RWPE2 (cell line): ENCODE measurements around the gene IFITM1.
"Not testable (repeated sequence)": the region's sequence is repeated elsewhere in the genome, so short reads cannot be mapped to it uniquely, and the experiment has no call there.

Experiments used
- ATAC-seq: fragments of 200-7000 bp; cut with Tn5 transposase; 3 replicates; pipeline ENCODE4 v1.9.1; 2021; ENCODE audit warnings: low read depth
- DNase-seq: peaks from one replicate; pipeline ENCODE4 v3.0.0-alpha.2; 2020; ENCODE audit warnings: low spot score
- H3K27ac ChIP-seq: fragments of 450-650 bp; 2 replicates; pipeline ENCODE4 v1.5.1; 2017; ENCODE audit warnings: mild to moderate bottlenecking; ENCODE audit not compliant: poor library complexity, severe bottlenecking
- H3K27me3 ChIP-seq: fragments of 250-450 bp; sonication (Bioruptor Pico); 2 replicates; pipeline ENCODE4 v1.5.1; 2021; ENCODE audit warnings: mild to moderate bottlenecking, moderate library complexity; ENCODE audit not compliant: insufficient read depth, poor library complexity, severe bottlenecking
- H3K36me3 ChIP-seq: fragments of 250-450 bp; sonication (Bioruptor Pico); 2 replicates; pipeline ENCODE4 v1.5.1; 2020; ENCODE audit warnings: low read depth, mild to moderate bottlenecking, moderate library complexity
- H3K4me1 ChIP-seq: fragments of 250-450 bp; sonication (Bioruptor Pico); 2 replicates; pipeline ENCODE4 v1.5.1; 2021; ENCODE audit warnings: mild to moderate bottlenecking, moderate library complexity; ENCODE audit not compliant: insufficient read depth, poor library complexity, severe bottlenecking
- H3K4me3 ChIP-seq: fragments of 250-450 bp; sonication (Bioruptor Pico); 2 replicates; pipeline ENCODE4 v1.5.1; 2021; ENCODE audit warnings: mild to moderate bottlenecking, moderate library complexity; ENCODE audit not compliant: severe bottlenecking
- H3K9me3 ChIP-seq: fragments of 250-450 bp; sonication (Bioruptor Pico); 2 replicates; pipeline ENCODE4 v1.5.1; 2021; ENCODE audit warnings: mild to moderate bottlenecking, moderate library complexity; ENCODE audit not compliant: severe bottlenecking
- TF ChIP-seq, protein P1 (sequence below): fragments of 450-650 bp; IDR thresholded peaks from one replicate; pipeline ENCODE4 v1.5.1; 2017; ENCODE audit warnings: mild to moderate bottlenecking, moderate library complexity; ENCODE audit not compliant: poor library complexity, severe bottlenecking

Gene IFITM1

DNA sequence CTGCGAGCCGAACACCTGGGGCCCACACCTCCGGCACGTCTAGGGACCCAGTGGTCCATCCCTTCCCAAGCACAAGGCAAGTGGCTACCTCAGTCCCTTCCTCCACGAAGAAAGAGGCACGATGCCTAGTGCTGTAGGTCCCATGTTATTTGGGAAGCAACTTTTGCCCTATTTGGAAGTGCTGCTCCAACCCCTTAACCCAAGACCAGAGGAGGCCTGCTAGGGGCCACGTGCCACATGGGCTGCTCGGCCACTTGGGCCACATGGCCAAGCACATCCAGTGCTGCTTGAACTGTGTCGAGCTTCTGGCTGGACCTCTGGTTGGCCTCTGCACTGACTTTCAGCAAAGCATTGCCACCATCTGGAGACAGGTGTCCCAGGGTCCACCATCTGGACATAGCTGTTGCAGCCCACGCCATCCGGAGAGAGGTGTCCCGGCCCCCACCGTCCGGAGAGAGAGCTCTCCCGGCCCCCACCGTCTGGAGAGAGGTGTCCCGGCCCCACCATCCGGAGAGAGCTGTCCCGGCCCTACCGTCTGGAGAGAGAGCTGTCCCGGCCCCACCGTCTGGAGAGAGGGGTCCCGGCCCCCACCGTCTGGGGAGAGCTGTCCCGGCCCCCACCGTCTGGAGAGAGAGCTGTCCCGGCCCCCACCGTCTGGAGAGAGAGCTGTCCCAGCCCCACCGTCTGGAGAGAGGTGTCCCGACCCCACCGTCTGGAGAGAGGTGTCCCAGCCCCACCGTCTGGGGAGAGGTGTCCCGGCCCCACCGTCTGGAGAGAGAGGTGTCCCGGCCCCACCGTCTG, 49.0 kb downstream of the IFITM1 start:
- no peaks in the 10 kb centered on the region for H3K27me3 ChIP-seq
- ATAC-seq (no peak), DNase-seq (no peak)
- H3K36me3 ChIP-seq = no peaks in the 10 kb centered on the region
- H3K27ac ChIP-seq = no peak overlapping the region
- TF ChIP-seq, protein P1, sequence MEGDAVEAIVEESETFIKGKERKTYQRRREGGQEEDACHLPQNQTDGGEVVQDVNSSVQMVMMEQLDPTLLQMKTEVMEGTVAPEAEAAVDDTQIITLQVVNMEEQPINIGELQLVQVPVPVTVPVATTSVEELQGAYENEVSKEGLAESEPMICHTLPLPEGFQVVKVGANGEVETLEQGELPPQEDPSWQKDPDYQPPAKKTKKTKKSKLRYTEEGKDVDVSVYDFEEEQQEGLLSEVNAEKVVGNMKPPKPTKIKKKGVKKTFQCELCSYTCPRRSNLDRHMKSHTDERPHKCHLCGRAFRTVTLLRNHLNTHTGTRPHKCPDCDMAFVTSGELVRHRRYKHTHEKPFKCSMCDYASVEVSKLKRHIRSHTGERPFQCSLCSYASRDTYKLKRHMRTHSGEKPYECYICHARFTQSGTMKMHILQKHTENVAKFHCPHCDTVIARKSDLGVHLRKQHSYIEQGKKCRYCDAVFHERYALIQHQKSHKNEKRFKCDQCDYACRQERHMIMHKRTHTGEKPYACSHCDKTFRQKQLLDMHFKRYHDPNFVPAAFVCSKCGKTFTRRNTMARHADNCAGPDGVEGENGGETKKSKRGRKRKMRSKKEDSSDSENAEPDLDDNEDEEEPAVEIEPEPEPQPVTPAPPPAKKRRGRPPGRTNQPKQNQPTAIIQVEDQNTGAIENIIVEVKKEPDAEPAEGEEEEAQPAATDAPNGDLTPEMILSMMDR = no peak
- H3K4me1 ChIP-seq = peaks cover 7% of the 10 kb centered on the region
- no peaks in the 10 kb centered on the region for H3K9me3 ChIP-seq
- H3K4me3 ChIP-seq = no peak overlapping the region

GRCh38 chr11:363443-363805, 49.6 kb downstream of the IFITM1 start:
- not testable (repeated sequence) for H3K36me3 ChIP-seq, DNase-seq, H3K9me3 ChIP-seq, H3K4me3 ChIP-seq, ATAC-seq, H3K27ac ChIP-seq, H3K4me1 ChIP-seq, H3K27me3 ChIP-seq

- TF ChIP-seq, protein P1 = peak; percentile 78
- no peak for DNase-seq
- H3K9me3 ChIP-seq = no peaks in the 10 kb centered on the region
- H3K27me3 ChIP-seq = no peaks in the 10 kb centered on the region
- no peaks in the 10 kb centered on the region for H3K36me3 ChIP-seq
- H3K4me1 ChIP-seq = peaks cover 7% of the 10 kb centered on the region
- no peak overlapping the region for H3K27ac ChIP-seq
- H3K4me3 ChIP-seq = no peak overlapping the region
- peak; percentile 80 for ATAC-seq
Observed at GRCh38 chr11:363948-364761, 50.3 kb downstream of the IFITM1 start.
